ENCODE results near the gene DIAPH2.

DNA sequence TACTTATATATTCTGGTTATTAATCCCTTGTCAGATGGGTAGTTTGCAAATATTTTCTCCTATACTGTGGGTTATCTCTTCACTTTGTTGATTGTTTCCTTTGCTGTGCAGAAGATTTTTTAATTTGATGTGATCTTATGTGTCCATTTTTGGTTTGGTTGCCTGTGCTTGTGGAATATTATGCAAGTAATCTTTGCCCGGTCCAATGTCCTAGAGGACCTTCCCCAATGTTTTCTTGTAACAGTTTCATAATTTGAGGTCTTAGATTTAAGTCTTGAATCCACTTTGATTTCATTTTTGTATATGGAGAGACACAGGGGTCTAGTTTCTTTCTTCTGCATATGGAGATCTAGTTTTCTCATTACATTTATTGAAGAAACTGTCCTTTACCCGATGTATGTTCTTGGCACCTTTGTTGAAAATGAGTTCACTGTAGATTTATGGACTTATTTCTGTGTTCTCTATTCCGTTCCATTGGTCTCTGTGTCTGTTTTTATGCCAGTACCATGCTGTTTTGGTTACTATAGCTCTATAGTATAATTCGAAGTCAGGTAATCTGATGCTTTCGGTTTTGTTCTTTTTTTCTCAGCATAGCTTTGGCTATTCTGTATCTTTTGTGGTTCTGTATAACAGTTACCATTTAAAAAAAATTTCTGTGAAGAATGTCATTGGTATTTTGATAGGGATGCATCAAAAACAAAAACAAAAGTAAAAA lies 34.7 kb downstream of the DIAPH2 start:
- TF ChIP-seq, protein P1, sequence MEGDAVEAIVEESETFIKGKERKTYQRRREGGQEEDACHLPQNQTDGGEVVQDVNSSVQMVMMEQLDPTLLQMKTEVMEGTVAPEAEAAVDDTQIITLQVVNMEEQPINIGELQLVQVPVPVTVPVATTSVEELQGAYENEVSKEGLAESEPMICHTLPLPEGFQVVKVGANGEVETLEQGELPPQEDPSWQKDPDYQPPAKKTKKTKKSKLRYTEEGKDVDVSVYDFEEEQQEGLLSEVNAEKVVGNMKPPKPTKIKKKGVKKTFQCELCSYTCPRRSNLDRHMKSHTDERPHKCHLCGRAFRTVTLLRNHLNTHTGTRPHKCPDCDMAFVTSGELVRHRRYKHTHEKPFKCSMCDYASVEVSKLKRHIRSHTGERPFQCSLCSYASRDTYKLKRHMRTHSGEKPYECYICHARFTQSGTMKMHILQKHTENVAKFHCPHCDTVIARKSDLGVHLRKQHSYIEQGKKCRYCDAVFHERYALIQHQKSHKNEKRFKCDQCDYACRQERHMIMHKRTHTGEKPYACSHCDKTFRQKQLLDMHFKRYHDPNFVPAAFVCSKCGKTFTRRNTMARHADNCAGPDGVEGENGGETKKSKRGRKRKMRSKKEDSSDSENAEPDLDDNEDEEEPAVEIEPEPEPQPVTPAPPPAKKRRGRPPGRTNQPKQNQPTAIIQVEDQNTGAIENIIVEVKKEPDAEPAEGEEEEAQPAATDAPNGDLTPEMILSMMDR (IDR thresholded peaks at IDR 0.05), result no peak
- TF ChIP-seq POLR2AphosphoS5 (IDR thresholded peaks at IDR 0.05), result no peak
- TF ChIP-seq POLR2A (IDR thresholded peaks at IDR 0.05), result no peak
